SK-N-SH treated with all-trans-retinoic acid at 6 μM for 48 hours (cell line): ENCODE data around the gene TRAF6.

Experiments
- ATAC-seq: fragments of 200-7000 bp; cut with Tn5 transposase; 3 replicates; pipeline ENCODE4 v1.9.1; 2020; ENCODE audit warnings: mild to moderate bottlenecking, moderate library complexity
- BACH2 ChIP-seq: fragments of 250-450 bp; sonication (Bioruptor Pico); IDR thresholded peaks from 2 replicates; pipeline ENCODE4 v1.9.0; 2021; ENCODE audit warnings: mild to moderate bottlenecking, borderline replicate concordance
- CREB5 ChIP-seq: fragments of 250-450 bp; sonication (Bioruptor Pico); IDR thresholded peaks from 2 replicates; pipeline ENCODE4 v1.5.1; 2020; ENCODE audit warnings: low read depth, mild to moderate bottlenecking, moderate library complexity
- CSDC2 ChIP-seq: fragments of 250-450 bp; sonication (Bioruptor Pico); IDR thresholded peaks from 2 replicates; pipeline ENCODE4 v1.5.0; 2020; ENCODE audit warnings: mild to moderate bottlenecking, moderate library complexity
- CSRNP3 ChIP-seq: fragments of 250-450 bp; sonication (Bioruptor Pico); IDR thresholded peaks from 2 replicates; pipeline ENCODE4 v1.5.1; 2021; ENCODE audit warnings: mild to moderate bottlenecking, moderate library complexity
- ESRRG ChIP-seq: fragments of 250-450 bp; sonication (Bioruptor Pico); IDR thresholded peaks from 2 replicates; pipeline ENCODE4 v1.6.1; 2021; ENCODE audit warnings: mild to moderate bottlenecking
- GLIS3 ChIP-seq: fragments of 250-450 bp; sonication (Bioruptor Pico); IDR thresholded peaks from 2 replicates; pipeline ENCODE4 v1.5.0; 2020; ENCODE audit warnings: mild to moderate bottlenecking, moderate library complexity
- ISL1 ChIP-seq: fragments of 250-450 bp; sonication (Bioruptor Pico); IDR thresholded peaks from 2 replicates; pipeline ENCODE4 v2.1.2; 2022; ENCODE audit warnings: mild to moderate bottlenecking, moderate library complexity
- OSR1 ChIP-seq: fragments of 250-450 bp; sonication (Bioruptor Pico); IDR thresholded peaks from 2 replicates; pipeline ENCODE4 v1.8.0; 2022; ENCODE audit warnings: moderate library complexity, mild to moderate bottlenecking, inconsistent platforms
- PATZ1 ChIP-seq: fragments of 250-450 bp; sonication (Bioruptor Pico); IDR thresholded peaks from 2 replicates; pipeline ENCODE4 v1.8.0; 2020; ENCODE audit warnings: mild to moderate bottlenecking, moderate library complexity, borderline replicate concordance
- POU6F1 ChIP-seq: fragments of 250-450 bp; sonication (Bioruptor Pico); IDR thresholded peaks from 2 replicates; pipeline ENCODE4 v1.8.0; 2021; ENCODE audit warnings: low read depth, mild to moderate bottlenecking, moderate library complexity, borderline replicate concordance
- PPARA ChIP-seq: fragments of 250-450 bp; sonication (Bioruptor Pico); IDR thresholded peaks from 2 replicates; pipeline ENCODE4 v1.5.0; 2020; ENCODE audit warnings: mild to moderate bottlenecking, borderline replicate concordance
- SNAI2 ChIP-seq: fragments of 250-450 bp; sonication (Bioruptor Pico); IDR thresholded peaks from 2 replicates; pipeline ENCODE4 v1.5.0; 2020; ENCODE audit warnings: mild to moderate bottlenecking, moderate library complexity
- TCF4 ChIP-seq: fragments of 250-450 bp; sonication (Bioruptor Pico); IDR thresholded peaks from 2 replicates; pipeline ENCODE4 v1.8.0; 2021; ENCODE audit warnings: mild to moderate bottlenecking, moderate library complexity, borderline replicate concordance
- TOX ChIP-seq: fragments of 250-450 bp; sonication (Bioruptor Pico); IDR thresholded peaks from 2 replicates; pipeline ENCODE4 v1.8.0; 2021; ENCODE audit warnings: mild to moderate bottlenecking, moderate library complexity, borderline replicate concordance
- TSHZ2 ChIP-seq: fragments of 250-450 bp; sonication (Bioruptor Pico); IDR thresholded peaks from 2 replicates; pipeline ENCODE4 v1.5.0; 2020; ENCODE audit warnings: mild to moderate bottlenecking, moderate library complexity
- ZC3H10 ChIP-seq: fragments of 250-450 bp; sonication (Bioruptor Pico); IDR thresholded peaks from 2 replicates; pipeline ENCODE4 v1.5.1; 2021; ENCODE audit warnings: mild to moderate bottlenecking, moderate library complexity
- ZFP30 ChIP-seq: fragments of 450-650 bp; formaldehyde crosslinking; IDR thresholded peaks from 2 replicates; pipeline ENCODE4 v1.5.0; 2022; ENCODE audit warnings: mild to moderate bottlenecking, moderate library complexity
- ZNF565 ChIP-seq: fragments of 450-650 bp; formaldehyde crosslinking; conservative IDR thresholded peaks from 2 replicates; pipeline ENCODE4 v1.5.0; 2020; ENCODE audit warnings: low read depth, mild to moderate bottlenecking, moderate library complexity
- ZNF70 ChIP-seq: fragments of 450-650 bp; formaldehyde crosslinking; IDR thresholded peaks from 2 replicates; pipeline ENCODE4 v1.5.0; 2020; ENCODE audit warnings: mild to moderate bottlenecking, moderate library complexity

Gene TRAF6

GRCh38 chr11:36480833-36481232 is 29.2 kb downstream of the TRAF6 start:
- no peak for TF ChIP-seq PATZ1 (CRISPR knock-in tag)
- no peak for TF ChIP-seq TSHZ2 (CRISPR knock-in tag)
- no peak for TF ChIP-seq BACH2 (CRISPR knock-in tag)
- no peak for TF ChIP-seq ISL1 (CRISPR knock-in tag)
- no peak for TF ChIP-seq CSRNP3
- TF ChIP-seq TCF4 (CRISPR knock-in tag) = no peak
- no peak for TF ChIP-seq CSDC2 (CRISPR knock-in tag)
- TF ChIP-seq OSR1 (CRISPR knock-in tag) = no peak
- no peak for TF ChIP-seq SNAI2 (CRISPR knock-in tag)
- no peak for TF ChIP-seq GLIS3 (CRISPR knock-in tag)
- no peak for TF ChIP-seq ZFP30
- TF ChIP-seq PPARA = no peak
- no peak for TF ChIP-seq ZNF565 (CRISPR knock-in tag)
- ATAC-seq = no peak

GRCh38 chr11:36478700-36479329 is 31.3 kb downstream of the TRAF6 start:
- peak; percentile 91 for ATAC-seq

More at GRCh38 chr11:36478700-36479329, 31.3 kb downstream of the TRAF6 start:
- no peak for TF ChIP-seq CSRNP3
- no peak for TF ChIP-seq CREB5 (CRISPR knock-in tag)
- no peak for TF ChIP-seq ZNF70
- TF ChIP-seq TSHZ2 (CRISPR knock-in tag) = no peak
- no peak for TF ChIP-seq ZFP30
- no peak for TF ChIP-seq ESRRG (CRISPR knock-in tag)
- no peak for TF ChIP-seq TOX (CRISPR knock-in tag)
- no peak for TF ChIP-seq OSR1 (CRISPR knock-in tag)
- no peak for TF ChIP-seq ZC3H10 (CRISPR knock-in tag)
- no peak for TF ChIP-seq PATZ1 (CRISPR knock-in tag)
- no peak for TF ChIP-seq POU6F1 (CRISPR knock-in tag)
- TF ChIP-seq SNAI2 (CRISPR knock-in tag) = no peak
